ENCODE results near the gene KLK1.

KLK1 gene

GRCh38 chr19:50843701-50844221 is 20.2 kb upstream of the KLK1 start:
- no peaks in the 10 kb centered on the region for H3K4me1 ChIP-seq

GRCh38 chr19:50843205-50843604 is 19.6 kb upstream of the KLK1 start:
- H3K36me3 ChIP-seq (ENCODE audit: control insufficient read depth, insufficient read depth, low read length) = no peaks in the 10 kb centered on the region
- H3K9me3 ChIP-seq (ENCODE audit: control insufficient read depth, low read length) = no peaks in the 10 kb centered on the region
- no peak overlapping the region for H3K9ac ChIP-seq
- H3K27me3 ChIP-seq (ENCODE audit: control insufficient read depth, insufficient read depth, low read length) = no peaks in the 10 kb centered on the region
- H3K27ac ChIP-seq = no peak overlapping the region
- H3K4me3 ChIP-seq (ENCODE audit: low read depth, low read length) = no peak overlapping the region
- no peaks in the 10 kb centered on the region for H3K4me1 ChIP-seq
- no peak for TF ChIP-seq CTCF (IDR thresholded peaks at IDR 0.05)
- no peak overlapping the region for H2AFZ ChIP-seq
- H3K4me2 ChIP-seq (ENCODE audit: low read length) = no peak overlapping the region
- H3K79me2 ChIP-seq = no peaks in the 10 kb centered on the region

More at GRCh38 chr19:50843701-50844221, 20.2 kb upstream of the KLK1 start:
- H3K27ac ChIP-seq = no peak overlapping the region
- TF ChIP-seq CTCF (IDR thresholded peaks at IDR 0.05) = no peak
- H3K9ac ChIP-seq = no peak overlapping the region
- no peak overlapping the region for H2AFZ ChIP-seq
- no peak overlapping the region for H3K4me2 ChIP-seq (ENCODE audit: low read length)
- no peak overlapping the region for H3K4me3 ChIP-seq (ENCODE audit: low read depth, low read length)
- H3K9me3 ChIP-seq (ENCODE audit: control insufficient read depth, low read length) = no peaks in the 10 kb centered on the region
- H3K36me3 ChIP-seq (ENCODE audit: control insufficient read depth, insufficient read depth, low read length) = no peaks in the 10 kb centered on the region
- H3K27me3 ChIP-seq (ENCODE audit: control insufficient read depth, insufficient read depth, low read length) = no peaks in the 10 kb centered on the region
- H3K79me2 ChIP-seq = no peaks in the 10 kb centered on the region

GRCh38 chr19:50842130-50842529 is 18.5 kb upstream of the KLK1 start:
- no peak overlapping the region for H3K9ac ChIP-seq
- H3K27ac ChIP-seq = no peak overlapping the region
- H3K36me3 ChIP-seq (ENCODE audit: control insufficient read depth, insufficient read depth, low read length) = no peaks in the 10 kb centered on the region
- H3K79me2 ChIP-seq = no peaks in the 10 kb centered on the region
- H3K27me3 ChIP-seq (ENCODE audit: control insufficient read depth, insufficient read depth, low read length) = no peaks in the 10 kb centered on the region
- no peak for TF ChIP-seq CTCF (IDR thresholded peaks at IDR 0.05)
- no peak overlapping the region for H3K4me3 ChIP-seq (ENCODE audit: low read depth, low read length)
- no peak overlapping the region for H3K4me2 ChIP-seq (ENCODE audit: low read length)
- no peak overlapping the region for H2AFZ ChIP-seq
- H3K4me1 ChIP-seq = no peaks in the 10 kb centered on the region
- no peaks in the 10 kb centered on the region for H3K9me3 ChIP-seq (ENCODE audit: control insufficient read depth, low read length)

GRCh38 chr19:50839712-50840655 is 16.4 kb upstream of the KLK1 start:
- Histone ChIP-seq H3K9me3 (ENCODE audit: control insufficient read depth, low read length) (no peaks in the 10 kb centered on the region), H3K4me1 (no peaks in the 10 kb centered on the region), H3K36me3 (ENCODE audit: control insufficient read depth, insufficient read depth, low read length) (no peaks in the 10 kb centered on the region), H2AFZ (no peak overlapping the region), H3K4me2 (ENCODE audit: low read length) (no peak overlapping the region), H3K9ac (no peak overlapping the region), H3K27ac (no peak overlapping the region), H3K79me2 (no peaks in the 10 kb centered on the region), H3K27me3 (ENCODE audit: control insufficient read depth, insufficient read depth, low read length) (no peaks in the 10 kb centered on the region), H3K4me3 (ENCODE audit: low read depth, low read length) (no peak overlapping the region)
- no peak for TF ChIP-seq CTCF (IDR thresholded peaks at IDR 0.05)
